Measurements from ENCODE around the gene PTPRU. TPM values are rescaled to one million over a fixed set of nuclear protein-coding genes. Genes with fewer than 3 reads are reported as not detected.

The PTPRU gene
- total and polyA plus RNA-seq, 2 of the 8 experiments (the other 6 are each of a cell fraction or from before 2014, with no cell fraction given): 33.8 to 41.8 TPM

DNA sequence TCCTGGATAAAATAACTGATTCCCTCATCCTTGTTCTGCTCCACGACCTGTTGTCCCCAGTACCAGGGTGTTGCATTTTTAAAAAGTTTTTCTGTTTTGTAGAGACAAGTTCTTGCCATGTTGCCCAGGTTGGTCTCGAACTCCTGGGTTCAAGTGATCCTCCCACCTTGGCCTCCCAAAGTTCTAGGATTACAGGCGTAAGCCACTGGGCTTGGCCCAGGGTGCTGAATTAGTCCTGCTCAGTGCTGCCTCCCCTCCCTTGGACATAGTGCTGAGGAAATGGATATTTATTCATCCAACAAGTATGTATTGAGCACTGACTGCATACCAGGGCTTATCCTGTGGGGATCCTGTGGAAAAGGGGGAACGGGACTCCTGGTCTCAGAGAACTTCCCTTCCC lies 126.4 kb downstream of the PTPRU start:
- Histone ChIP-seq H3K4me3 (ENCODE audit: extremely low read depth in 1 of 4, insufficient read depth in 2 of 4, low read depth in 3 of 4, low read length in 4 of 4) (no peak overlapping the region), H4K8ac (ENCODE audit: extremely low read depth, insufficient read depth, low read length) (no peak overlapping the region), H3K14ac (ENCODE audit: insufficient read length) (no peak overlapping the region), H3K23ac (ENCODE audit: insufficient read length) (no peak overlapping the region), H3K79me1 (ENCODE audit: low read depth, low read length) (no peaks in the 10 kb centered on the region), H2BK15ac (ENCODE audit: low read length) (no peak overlapping the region), H4K20me1 (replicated peaks in 1 of 2; ENCODE audit: control insufficient read depth in 1 of 2, insufficient read depth in 2 of 2, low read length in 2 of 2) (no peaks in the 10 kb centered on the region), H4K5ac (ENCODE audit: insufficient read length, low read depth, low read length) (no peak overlapping the region), H4K91ac (replicated peaks; ENCODE audit: insufficient read length, low read length) (no peak overlapping the region), H2BK120ac (replicated peaks; ENCODE audit: low read depth, low read length) (no peak overlapping the region), H3K36me3 (ENCODE audit: control insufficient read depth in 2 of 4, insufficient read depth in 4 of 4, low read length in 3 of 4) (no peaks in the 10 kb centered on the region), H3K79me2 (ENCODE audit: control insufficient read depth in 1 of 2, insufficient read depth in 2 of 2, low read length in 2 of 2) (no peaks in the 10 kb centered on the region), H3K27me3 (replicated peaks in 1 of 4; ENCODE audit: control insufficient read depth in 3 of 4, extremely low read depth in 1 of 4, insufficient read depth in 3 of 4, low read length in 3 of 4) (no peaks in the 10 kb centered on the region), H3K4me1 (replicated peaks in 1 of 4; ENCODE audit: control insufficient read depth in 3 of 4, insufficient read depth in 4 of 4, low read length in 3 of 4) (peaks cover 0 to 3% (median 1%) of the 10 kb centered on the region in 4 experiments; a peak in 1 of 7 replicates), H3K9ac (replicated peaks in 1 of 4; ENCODE audit: extremely low read depth in 1 of 4, low read depth in 3 of 4, low read length in 3 of 4) (no peak overlapping the region), H2BK12ac (ENCODE audit: low read depth, low read length) (no peak overlapping the region), H3K18ac (ENCODE audit: extremely low read depth, low read length) (no peak overlapping the region), H3K27ac (ENCODE audit: low read depth, low read length) (no peak overlapping the region), H3K4ac (replicated peaks; ENCODE audit: insufficient read length, low read depth, low read length) (no peak overlapping the region), H2AK5ac (ENCODE audit: low read depth, low read length) (no peak overlapping the region), H3K23me2 (ENCODE audit: low read depth, low read length) (no peaks in the 10 kb centered on the region), H3K4me2 (ENCODE audit: insufficient read depth in 1 of 2, low read depth in 2 of 2, low read length in 2 of 2) (no peak overlapping the region), H3K9me3 (ENCODE audit: insufficient read depth in 2 of 2, low read depth in 1 of 2, low read length in 1 of 2) (no peaks in the 10 kb centered on the region), H2AFZ (ENCODE audit: low read length) (no peak overlapping the region), H3K56ac (replicated peaks; ENCODE audit: insufficient read length, low read depth, low read length) (no peak overlapping the region), H2BK20ac (ENCODE audit: low read length) (no peak overlapping the region), H2BK5ac (ENCODE audit: low read depth, low read length) (peak overlapping the region; percentile 24; the same call in 1 of the 2 replicates)
- DNase-seq (ENCODE audit: low read depth in 1 of 2, low spot score in 2 of 2): no peak
- TF ChIP-seq JUND (IDR thresholded peaks at IDR 0.05; ENCODE audit: low read length) (no peak), HDAC6 (IDR thresholded peaks at IDR 0.05; ENCODE audit: low read depth, low read length) (no peak), EP300 (IDR thresholded peaks at IDR 0.05; ENCODE audit: borderline replicate concordance in 1 of 2, low read depth in 2 of 2, low read length in 2 of 2) (no peak), CTBP2 (IDR thresholded peaks at IDR 0.05; ENCODE audit: borderline replicate concordance, insufficient read depth, insufficient read length, low read length) (no peak), NRF1 (IDR thresholded peaks at IDR 0.05; ENCODE audit: low read depth, low read length) (no peak), SP1 (IDR thresholded peaks at IDR 0.05; ENCODE audit: low read depth, low read length) (no peak), CHD1 (IDR thresholded peaks at IDR 0.05; ENCODE audit: low read depth, low read length) (no peak)
- TF ChIP-seq, protein P1, sequence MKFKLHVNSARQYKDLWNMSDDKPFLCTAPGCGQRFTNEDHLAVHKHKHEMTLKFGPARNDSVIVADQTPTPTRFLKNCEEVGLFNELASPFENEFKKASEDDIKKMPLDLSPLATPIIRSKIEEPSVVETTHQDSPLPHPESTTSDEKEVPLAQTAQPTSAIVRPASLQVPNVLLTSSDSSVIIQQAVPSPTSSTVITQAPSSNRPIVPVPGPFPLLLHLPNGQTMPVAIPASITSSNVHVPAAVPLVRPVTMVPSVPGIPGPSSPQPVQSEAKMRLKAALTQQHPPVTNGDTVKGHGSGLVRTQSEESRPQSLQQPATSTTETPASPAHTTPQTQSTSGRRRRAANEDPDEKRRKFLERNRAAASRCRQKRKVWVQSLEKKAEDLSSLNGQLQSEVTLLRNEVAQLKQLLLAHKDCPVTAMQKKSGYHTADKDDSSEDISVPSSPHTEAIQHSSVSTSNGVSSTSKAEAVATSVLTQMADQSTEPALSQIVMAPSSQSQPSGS (IDR thresholded peaks at IDR 0.05; ENCODE audit: low read length): no peak
- FAIRE-seq: no peak
- ChIA-PET CTCF (ENCODE audit: partially characterized antibody) (interaction anchor here (0.6 to 1.5 kb wide), 6 partner anchors 16 to 1349 kb away, joined by 3 to 5 read pairs (median 3); no protein-coding TSS in a partner anchor), POLR2A (ENCODE audit: partially characterized antibody) (no interaction called here)
- 83% methylated on average over 4 of the region's 4 CpGs; no CpG with 5 or more reads in 1 of the 2 experiments for WGBS, 2 experiments (ENCODE audit: extremely low coverage in 1 of 2, insufficient coverage in 1 of 2, insufficient read length in 1 of 2, insufficient replicate concordance in 2 of 2, low coverage in 1 of 2, low lambda C conversion rate in 2 of 2, missing lambda C conversion rate in 1 of 2)

All from H1 (cell line).